ENCODE data around the gene LGALS3.

DNA sequence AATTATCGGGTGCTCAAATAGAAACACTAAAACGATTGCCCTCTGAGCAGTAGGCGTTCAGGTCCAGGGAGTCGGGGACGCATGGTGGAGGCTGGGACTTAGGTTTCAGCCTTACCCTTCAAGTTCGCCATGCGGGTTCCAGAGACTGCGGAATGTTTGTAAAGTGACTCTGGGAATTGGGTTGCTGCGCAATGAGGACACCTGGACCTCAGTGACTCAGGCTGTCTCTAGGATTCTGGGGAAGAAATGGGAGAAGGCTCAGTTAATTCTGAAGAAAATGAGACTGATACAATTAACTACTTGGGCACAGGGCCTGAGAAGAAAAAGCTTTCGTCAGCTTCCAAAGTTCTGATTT, 1.1 kb downstream of the LGALS3 start:
- TF ChIP-seq, protein P1, sequence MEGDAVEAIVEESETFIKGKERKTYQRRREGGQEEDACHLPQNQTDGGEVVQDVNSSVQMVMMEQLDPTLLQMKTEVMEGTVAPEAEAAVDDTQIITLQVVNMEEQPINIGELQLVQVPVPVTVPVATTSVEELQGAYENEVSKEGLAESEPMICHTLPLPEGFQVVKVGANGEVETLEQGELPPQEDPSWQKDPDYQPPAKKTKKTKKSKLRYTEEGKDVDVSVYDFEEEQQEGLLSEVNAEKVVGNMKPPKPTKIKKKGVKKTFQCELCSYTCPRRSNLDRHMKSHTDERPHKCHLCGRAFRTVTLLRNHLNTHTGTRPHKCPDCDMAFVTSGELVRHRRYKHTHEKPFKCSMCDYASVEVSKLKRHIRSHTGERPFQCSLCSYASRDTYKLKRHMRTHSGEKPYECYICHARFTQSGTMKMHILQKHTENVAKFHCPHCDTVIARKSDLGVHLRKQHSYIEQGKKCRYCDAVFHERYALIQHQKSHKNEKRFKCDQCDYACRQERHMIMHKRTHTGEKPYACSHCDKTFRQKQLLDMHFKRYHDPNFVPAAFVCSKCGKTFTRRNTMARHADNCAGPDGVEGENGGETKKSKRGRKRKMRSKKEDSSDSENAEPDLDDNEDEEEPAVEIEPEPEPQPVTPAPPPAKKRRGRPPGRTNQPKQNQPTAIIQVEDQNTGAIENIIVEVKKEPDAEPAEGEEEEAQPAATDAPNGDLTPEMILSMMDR (IDR thresholded peaks at IDR 0.05; ENCODE audit: poor library complexity), result no peak
- TF ChIP-seq EZH2phosphoT487 (IDR thresholded peaks at IDR 0.05; ENCODE audit: low read depth, severe bottlenecking, unreplicated experiment) (no peak), EZH2 (IDR thresholded peaks at IDR 0.05; ENCODE audit: borderline replicate concordance) (no peak)
